Gastrocnemius medialis (tissue), 4 donors: ENCODE data around the gene MARK3.

ENCODE experiments used
- CTCF ChIP-seq, 5 experiments: fragments of 450-650 bp in 3 of 5; fragments of 200-600 bp in 2 of 5; sonication (generic) in 2 of 5; IDR thresholded peaks in 4 of 5; conservative IDR thresholded peaks in 1 of 5; 1 replicate in 4 of 5; 2 replicates in 1 of 5; pipeline ENCODE4 v1.5.1; 2016 to 2019; ENCODE audit warnings: antibody characterized with exemption in 5 of 5, mild to moderate bottlenecking in 3 of 5, moderate library complexity in 3 of 5
- POLR2A ChIP-seq, 2 donors: fragments of 450-650 bp; IDR thresholded peaks; one replicate each; pipeline ENCODE4 v1.6.1; 2017; ENCODE audit warnings: antibody characterized with exemption in 2 of 2, mild to moderate bottlenecking in 2 of 2, moderate library complexity in 2 of 2

GRCh38 chr14:103514596-103515421 lies 129.6 kb downstream of the MARK3 start:
- TF ChIP-seq CTCF (IDR thresholded peaks at IDR 0.05 in 4 of 5, conservative IDR thresholded peaks at IDR 0.05 in 1 of 5) = no peak
- TF ChIP-seq POLR2A (IDR thresholded peaks at IDR 0.05) = no peak
